Endothelial cell of umbilical vein (primary cell): ENCODE measurements around the gene OASL. TPM values are rescaled to one million over a fixed set of nuclear protein-coding genes. Genes with fewer than 3 reads are reported as not detected.

Experiments used
- BruUV-seq: library from RNA; stranded (reverse); fragments of 400-500 nt; replicated peaks from 2 replicates; lab custom pipeline; 2021; lab: Mats Ljungman, UMichigan
- CTCF ChIA-PET: fragments of 300-600, 350-600 bp; sonication (Branson Sonifier 250); formaldehyde crosslinking; loops from one replicate; lab custom pipeline; 2021; ENCODE audit warnings: antibody characterized with exemption, inconsistent platforms; lab: Charles Lee
- POLR2A ChIA-PET: fragments of 300-600, 350-600 bp; sonication (Branson Sonifier 250); formaldehyde crosslinking; loops from one replicate; lab custom pipeline; 2021; ENCODE audit warnings: antibody characterized with exemption, inconsistent platforms; lab: Charles Lee
- DNase-seq: peaks from one replicate; pipeline ENCODE4 v3.0.0-alpha.2; 2011; ENCODE audit warnings: low read depth, low spot score
- FAIRE-seq: peaks from 2 replicates; lab custom pipeline; 2011; peaks lifted over from hg19 to GRCh38; lab: Jason Lieb, UNC
- H2AFZ ChIP-seq: 2 replicates; pipeline ENCODE4 v1.6.0; 2012; ENCODE audit warnings: low read depth, low read length, control low read depth, inconsistent platforms
- H3K27ac ChIP-seq: 2 replicates; pipeline ENCODE4 v1.5.1; 2011; ENCODE audit warnings: low read depth, mild to moderate bottlenecking, control low read depth, low read length, moderate library complexity; ENCODE audit not compliant: insufficient read depth
- H3K27me3 ChIP-seq, 2 experiments: 2 replicates each; pipeline versions ENCODE4 v1.6.0 to v1.6.1; 2011; ENCODE audit warnings: low read length in 2 of 2, mixed read lengths in 1 of 2; ENCODE audit not compliant: control insufficient read depth in 2 of 2, insufficient read depth in 2 of 2
- H3K36me3 ChIP-seq, 2 experiments: 2 replicates in 1 of 2; 3 replicates in 1 of 2; pipeline ENCODE4 v1.5.1; 2011; ENCODE audit warnings: low read length in 2 of 2, mild to moderate bottlenecking in 1 of 2, moderate library complexity in 1 of 2; ENCODE audit not compliant: control insufficient read depth in 2 of 2, insufficient read depth in 2 of 2; ENCODE audit errors: extremely low read depth in 1 of 2
- H3K4me1 ChIP-seq: 3 replicates; pipeline ENCODE4 v1.5.1; 2011; ENCODE audit warnings: mild to moderate bottlenecking, low read length; ENCODE audit not compliant: control insufficient read depth, insufficient read depth; ENCODE audit errors: extremely low read depth
- H3K4me2 ChIP-seq: 2 replicates; pipeline ENCODE4 v1.6.1; 2011; ENCODE audit warnings: low read length, control low read depth, mixed read lengths; ENCODE audit not compliant: insufficient read depth
- H3K4me3 ChIP-seq, 3 experiments: fragments of 200-600 bp in 1 of 3; sonication (generic), shearing (Covaris generic) in 1 of 3; replicated peaks in 1 of 3; 2 replicates each; pipeline ENCODE4 v1.5.1; 2011 to 2016; ENCODE audit warnings: control low read depth in 3 of 3, low read length in 3 of 3, mild to moderate bottlenecking in 2 of 3, inconsistent platforms in 1 of 3, low read depth in 1 of 3, moderate library complexity in 1 of 3; ENCODE audit not compliant: insufficient read depth in 1 of 3
- H3K79me2 ChIP-seq: 2 replicates; pipeline ENCODE4 v1.6.0; 2012; ENCODE audit warnings: low read length, inconsistent platforms; ENCODE audit not compliant: control insufficient read depth, insufficient read depth
- H3K9ac ChIP-seq: replicated peaks from 2 replicates; pipeline ENCODE3; 2011; ENCODE audit warnings: low read length, control low read depth; ENCODE audit not compliant: insufficient read depth; ENCODE audit errors: extremely low read depth
- H3K9me1 ChIP-seq: replicated peaks from 3 replicates; pipeline ENCODE4 v1.6.0; 2011; ENCODE audit warnings: mild to moderate bottlenecking, low read length; ENCODE audit not compliant: control insufficient read depth, insufficient read depth; ENCODE audit errors: extremely low read depth
- H3K9me3 ChIP-seq: replicated peaks from 2 replicates; pipeline ENCODE4 v1.5.1; 2012; ENCODE audit warnings: low read length, inconsistent platforms; ENCODE audit not compliant: control insufficient read depth, insufficient read depth
- H4K20me1 ChIP-seq: replicated peaks from 2 replicates; pipeline ENCODE3; 2011; ENCODE audit warnings: mild to moderate bottlenecking, low read length; ENCODE audit not compliant: control insufficient read depth, insufficient read depth; ENCODE audit errors: extremely low read depth
- CTCF ChIP-seq, 2 donors: IDR thresholded peaks; 1 replicate in 1 of 2; 2 replicates in 1 of 2; pipeline ENCODE4 v1.5.1; 2011; ENCODE audit warnings: low read length in 2 of 2, mild to moderate bottlenecking in 2 of 2, moderate library complexity in 2 of 2, control low read depth in 1 of 2, inconsistent platforms in 1 of 2, low read depth in 1 of 2; ENCODE audit not compliant: insufficient read depth in 1 of 2; ENCODE audit errors: extremely low read depth in 1 of 2
- EZH2 ChIP-seq: IDR thresholded peaks from 2 replicates; pipeline ENCODE4 v1.6.1; 2012; ENCODE audit warnings: borderline replicate concordance, low read depth, mild to moderate bottlenecking, moderate library complexity, low read length, inconsistent platforms; ENCODE audit not compliant: severe bottlenecking
- FOS ChIP-seq: IDR thresholded peaks from 2 replicates; pipeline ENCODE4 v1.6.1; 2011; ENCODE audit warnings: mild to moderate bottlenecking, low read length, moderate library complexity, borderline replicate concordance; ENCODE audit not compliant: insufficient read depth
- GATA2 ChIP-seq: IDR thresholded peaks from 2 replicates; pipeline ENCODE4 v1.7.0; 2011; ENCODE audit warnings: low read depth, mild to moderate bottlenecking, moderate library complexity, mixed read lengths, low read length; ENCODE audit not compliant: insufficient read length, insufficient read depth
- JUN ChIP-seq: IDR thresholded peaks from 2 replicates; pipeline ENCODE4 v1.6.1; 2011; ENCODE audit warnings: borderline replicate concordance, low read depth; ENCODE audit not compliant: insufficient read length, insufficient read depth
- MYC ChIP-seq: IDR thresholded peaks from one replicate; pipeline ENCODE4 v1.6.1; 2011; ENCODE audit warnings: mild to moderate bottlenecking, low read depth, low read length
- POLR2A ChIP-seq: IDR thresholded peaks from 2 replicates; pipeline ENCODE4 v1.6.1; 2012; ENCODE audit warnings: low read depth, mild to moderate bottlenecking, control low read depth, low read length
- POLR2AphosphoS5 ChIP-seq: IDR thresholded peaks from 2 replicates; pipeline ENCODE4 v1.6.1; 2012; ENCODE audit warnings: low read depth, mild to moderate bottlenecking, control low read depth, low read length, moderate library complexity; ENCODE audit not compliant: insufficient read depth
- dilution Hi-C: fragments of 300-500 bp; cut with MboI; formaldehyde crosslinking; loops from one replicate; pipeline ENCODE4 v1.15.0; 2019; ENCODE audit warnings: low sequenced_read_pairs; ENCODE audit not compliant: extremely low pct_ligation_motif_present
- intact Hi-C: fragments of 100-400 bp; cut with micrococcal nuclease; formaldehyde crosslinking; loops from one replicate; pipeline ENCODE4 v1.10.0; 2022
- polyA plus RNA-seq, 4 experiments: library from polyadenylated mRNA; depleted of rRNA in 3 of 4; stranded (reverse) in 3 of 4; unstranded in 1 of 4; fragments of >200 nt; gene quantifications; 2 replicates each; pipeline versions ENCODE4 v1.2.1 to v1.2.3, GENCODE V29; 2011 to 2012; ENCODE audit warnings: missing spikeins in 1 of 4
- total RNA-seq: library from RNA; stranded (reverse); gene quantifications from 2 replicates; pipeline ENCODE4 v1.2.3, GENCODE V29; 2021
- TF ChIP-seq, protein P1 (sequence below): IDR thresholded peaks from 2 replicates; pipeline ENCODE4 v1.6.1; 2011; ENCODE audit not compliant: insufficient read depth, insufficient read length

OASL gene
- total and polyA plus RNA-seq, 2 donors (not counting 3 experiments of a cell fraction or from before 2014, with no cell fraction given), result 0.17 to 0.33 TPM

- Histone ChIP-seq H3K27ac (no peak overlapping the region), H3K9me1 (no peaks in the 10 kb centered on the region), H3K4me1 (no peaks in the 10 kb centered on the region), H3K79me2 (no peaks in the 10 kb centered on the region), H3K4me3 (no peak overlapping the region), H3K36me3 (no peaks in the 10 kb centered on the region), H3K4me2 (no peak overlapping the region), H2AFZ (no peak overlapping the region), H3K9ac (no peak overlapping the region), H3K9me3 (no peaks in the 10 kb centered on the region), H4K20me1 (no peaks in the 10 kb centered on the region), H3K27me3 (no peaks in the 10 kb centered on the region)
- FAIRE-seq (no peak), DNase-seq (no peak)
- BruUV-seq, result no TSS peak
- CTCF ChIA-PET, result no interaction called here
- intact Hi-C loops (no loop called here), dilution Hi-C loops (no loop called here)
- TF ChIP-seq JUN, result no peak
- TF ChIP-seq, protein P1, sequence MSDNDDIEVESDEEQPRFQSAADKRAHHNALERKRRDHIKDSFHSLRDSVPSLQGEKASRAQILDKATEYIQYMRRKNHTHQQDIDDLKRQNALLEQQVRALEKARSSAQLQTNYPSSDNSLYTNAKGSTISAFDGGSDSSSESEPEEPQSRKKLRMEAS, result no peak
- no peak for TF ChIP-seq FOS
- TF ChIP-seq GATA2, result no peak
- TF ChIP-seq MYC, result no peak
- TF ChIP-seq EZH2, result no peak
- TF ChIP-seq CTCF (IDR thresholded peaks at IDR 0.05; ENCODE audit: extremely low read depth in 1 of 2, insufficient read depth in 1 of 2, low read depth in 1 of 2, low read length in 2 of 2), result no peak
- TF ChIP-seq POLR2A, result no peak
- TF ChIP-seq POLR2AphosphoS5, result no peak
- POLR2A ChIA-PET, result no interaction called here
These were observed 45.2 kb upstream of the OASL start for GRCh38 chr12:121084229-121084628.
